HepG2 (cell line): ENCODE data around the gene RSRC2. TPM values are rescaled to one million over a fixed set of nuclear protein-coding genes. Genes with fewer than 3 reads are reported as not detected.

Experiments
- ATAC-seq: fragments of 200-7000 bp; cut with Tn5 transposase; 3 replicates; pipeline ENCODE4 v1.9.1; 2020; ENCODE audit warnings: mild to moderate bottlenecking, moderate library complexity
- BruUV-seq: library from RNA; stranded (reverse); fragments of 400-500 nt; replicated peaks from 2 replicates; lab custom pipeline; 2021; lab: Mats Ljungman, UMichigan
- CTCF ChIA-PET: fragments of 300-600 bp; formaldehyde crosslinking; extraction: SDS; loops from one replicate; lab custom pipeline; 2021; ENCODE audit warnings: low total read pairs, inconsistent platforms, low intra/inter-chr PET ratio; lab: Yijun Ruan, JAX
- POLR2A ChIA-PET: fragments of 350-600 bp; sonication (Branson Sonifier 250); formaldehyde crosslinking; loops from one replicate; lab custom pipeline; 2020; ENCODE audit warnings: antibody characterized with exemption, inconsistent platforms; lab: Yijun Ruan, JAX
- DNase-seq: peaks from one replicate; pipeline ENCODE4 v3.0.0-alpha.2; 2015; ENCODE audit warnings: low spot score
- FAIRE-seq: peaks from 3 replicates; lab custom pipeline; 2011; peaks lifted over from hg19 to GRCh38; lab: Jason Lieb, UNC
- H2AFZ ChIP-seq: one replicate; pipeline ENCODE4 v1.6.1; 2011; ENCODE audit warnings: low read length, inconsistent platforms
- H3K27ac ChIP-seq: fragments of 300-600 bp; 3 replicates; pipeline ENCODE4 v1.8.0; 2011; ENCODE audit warnings: mixed run types, mild to moderate bottlenecking, mixed read lengths, low read length, inconsistent platforms; ENCODE audit not compliant: insufficient read depth; ENCODE audit errors: extremely low read length
- H3K27me3 ChIP-seq, 2 experiments: fragments of 200-600 bp in 1 of 2; 2 replicates in 1 of 2; 3 replicates in 1 of 2; pipeline versions ENCODE4 v1.6.0 to v1.8.0; 2011; ENCODE audit warnings: low read length in 2 of 2, mild to moderate bottlenecking in 2 of 2, moderate library complexity in 2 of 2, inconsistent platforms in 1 of 2; ENCODE audit not compliant: insufficient read depth in 2 of 2, control insufficient read depth in 1 of 2
- H3K36me3 ChIP-seq, 2 experiments: fragments of 200-600 bp in 1 of 2; replicated peaks in 1 of 2; 2 replicates in 1 of 2; 3 replicates in 1 of 2; pipeline versions ENCODE4 v1.5.1 to v1.8.0; 2011; ENCODE audit warnings: low read length in 2 of 2, inconsistent platforms in 1 of 2; ENCODE audit not compliant: insufficient read depth in 2 of 2, control insufficient read depth in 1 of 2
- H3K4me1 ChIP-seq: 2 replicates; pipeline ENCODE4 v1.5.1; 2012; ENCODE audit warnings: low read length, inconsistent platforms; ENCODE audit not compliant: insufficient read depth
- H3K4me2 ChIP-seq: 2 replicates; pipeline ENCODE4 v1.6.0; 2011; ENCODE audit warnings: low read depth, low read length, inconsistent platforms
- H3K4me3 ChIP-seq, 3 experiments: fragments of 200-600 bp in 1 of 3; sonication (generic), shearing (Covaris generic) in 1 of 3; replicated peaks in 1 of 3; 2 replicates each; pipeline ENCODE4 v1.5.1; 2011 to 2016; ENCODE audit warnings: low read length in 3 of 3, inconsistent platforms in 2 of 3, low read depth in 2 of 3, mild to moderate bottlenecking in 2 of 3, control low read depth in 1 of 3, mixed read lengths in 1 of 3; ENCODE audit not compliant: insufficient read depth in 1 of 3
- H3K79me2 ChIP-seq: one replicate; pipeline ENCODE4 v1.6.1; 2011; ENCODE audit warnings: low read length, inconsistent platforms; ENCODE audit not compliant: insufficient read depth
- H3K9ac ChIP-seq: 2 replicates; pipeline ENCODE4 v1.6.0; 2011; ENCODE audit warnings: mild to moderate bottlenecking, low read depth, low read length, inconsistent platforms; ENCODE audit not compliant: insufficient read depth
- H3K9me3 ChIP-seq: 2 replicates; pipeline ENCODE4 v1.5.1; 2012; ENCODE audit warnings: mild to moderate bottlenecking, low read length
- H4K20me1 ChIP-seq: 2 replicates; pipeline ENCODE4 v1.6.0; 2011; ENCODE audit warnings: inconsistent platforms, mild to moderate bottlenecking, low read length, moderate library complexity; ENCODE audit not compliant: insufficient read depth
- IKZF4 ChIP-seq: sonication (generic); formaldehyde crosslinking; IDR thresholded peaks from 2 replicates; pipeline ENCODE4 v1.5.1; 2020; ENCODE audit warnings: borderline replicate concordance, mild to moderate bottlenecking, low read depth, missing genetic modification reagents; ENCODE audit errors: not compliant biosample characterization
- ISX ChIP-seq: sonication (generic); formaldehyde crosslinking; conservative IDR thresholded peaks from 2 replicates; pipeline ENCODE4 v1.5.0; 2020; ENCODE audit warnings: missing genetic modification reagents
- NCOA5 ChIP-seq: sonication (generic); formaldehyde crosslinking; IDR thresholded peaks from 2 replicates; pipeline ENCODE4 v1.4.0; 2020; ENCODE audit warnings: missing genetic modification reagents
- PCBP1 ChIP-seq: fragments of 200-400 bp; formaldehyde crosslinking; IDR thresholded peaks from 2 replicates; pipeline ENCODE4 v1.6.1; 2017; ENCODE audit warnings: mild to moderate bottlenecking, low read depth, low read length, borderline replicate concordance
- PHB2 ChIP-seq: fragments of 450-650 bp; IDR thresholded peaks from 2 replicates; pipeline ENCODE4 v1.6.1; 2018; ENCODE audit not compliant: partially characterized antibody
- PLRG1 ChIP-seq: fragments of 450-650 bp; conservative IDR thresholded peaks from 2 replicates; pipeline ENCODE4 v1.6.1; 2016
- SMAD9 ChIP-seq: sonication (generic); formaldehyde crosslinking; IDR thresholded peaks from 2 replicates; pipeline ENCODE4 v1.5.1; 2020; ENCODE audit warnings: mild to moderate bottlenecking, missing genetic modification reagents
- ZNF333 ChIP-seq: sonication (generic); formaldehyde crosslinking; IDR thresholded peaks from 2 replicates; pipeline ENCODE4 v1.4.0; 2020; ENCODE audit warnings: mild to moderate bottlenecking, missing genetic modification reagents, borderline replicate concordance
- ZNF530 ChIP-seq: sonication (generic); formaldehyde crosslinking; IDR thresholded peaks from 2 replicates; pipeline ENCODE4 v1.5.0; 2020; ENCODE audit warnings: low read depth, mild to moderate bottlenecking, missing genetic modification reagents
- ZNF546 ChIP-seq: sonication (generic); formaldehyde crosslinking; conservative IDR thresholded peaks from 2 replicates; pipeline ENCODE4 v1.8.1; 2023; ENCODE audit warnings: mild to moderate bottlenecking, missing genetic modification reagents
- ZNF709 ChIP-seq: sonication (generic); formaldehyde crosslinking; IDR thresholded peaks from 2 replicates; pipeline ENCODE4 v1.5.0; 2020; ENCODE audit warnings: mild to moderate bottlenecking, missing genetic modification reagents
- WGBS: methylation state at CpG from one replicate; pipeline ENCODE4 v1.1.6; 2017; ENCODE audit warnings: low lambda C conversion rate; 5-methylcytosine and 5-hydroxymethylcytosine counted together
- in situ Hi-C: cut with HindIII; loops from 2 replicates; pipeline ENCODE4 v1.10.0; 2017; ENCODE audit warnings: low pct_unique_long_range_greater_than_20kb; ENCODE audit not compliant: extremely low pct_ligation_motif_present
- intact Hi-C: fragments of 100-400 bp; cut with micrococcal nuclease; formaldehyde crosslinking; loops from one replicate; pipeline ENCODE4 v1.10.0; 2022; ENCODE audit not compliant: unreplicated experiment
- polyA plus RNA-seq, 8 experiments: library from polyadenylated mRNA; depleted of rRNA in 3 of 8; stranded (reverse) in 7 of 8; unstranded in 1 of 8; fragments of >200 nt; fragmentation: Illumina TruSeq in 4 of 8; extraction: Trizol in 4 of 8; gene quantifications; 2 replicates each; pipeline versions ENCODE4 v1.2.1 to v1.2.3, GENCODE V29; 2011 to 2016; ENCODE audit warnings: low read depth in 4 of 8, missing spikeins in 1 of 8, mixed read lengths in 1 of 8; ENCODE audit not compliant: insufficient read depth in 1 of 8
- total RNA-seq, 5 experiments: library from RNA; depleted of rRNA; stranded (reverse); fragments of >200 nt; fragmentation: Illumina TruSeq; extraction: Trizol; gene quantifications; 2 replicates each; pipeline ENCODE4 v1.2.3, GENCODE V29; 2016; ENCODE audit warnings: low read depth in 1 of 5
- TF ChIP-seq, protein P1 (sequence below): sonication (generic); formaldehyde crosslinking; IDR thresholded peaks from 2 replicates; pipeline ENCODE4 v1.4.0; 2020; ENCODE audit warnings: missing genetic modification reagents
- TF ChIP-seq, protein P2 (sequence below): sonication (generic); formaldehyde crosslinking; IDR thresholded peaks from one replicate; pipeline ENCODE4 v1.5.1; 2020; ENCODE audit warnings: mild to moderate bottlenecking, missing genetic modification reagents; ENCODE audit errors: not compliant biosample characterization
- TF ChIP-seq, protein P3 (sequence below): sonication (generic); formaldehyde crosslinking; IDR thresholded peaks from 2 replicates; pipeline ENCODE4 v1.8.0; 2023; ENCODE audit warnings: mild to moderate bottlenecking, missing genetic modification reagents
- TF ChIP-seq, protein P4 (sequence below): IDR thresholded peaks from 2 replicates; pipeline ENCODE4 v1.6.1; 2016; ENCODE audit warnings: low read depth, control low read depth

RSRC2 gene
- total and polyA plus RNA-seq, 2 of the 13 experiments (the other 11 are each of a cell fraction or from before 2014, with no cell fraction given), result 31.4 to 77.8 TPM

DNA sequence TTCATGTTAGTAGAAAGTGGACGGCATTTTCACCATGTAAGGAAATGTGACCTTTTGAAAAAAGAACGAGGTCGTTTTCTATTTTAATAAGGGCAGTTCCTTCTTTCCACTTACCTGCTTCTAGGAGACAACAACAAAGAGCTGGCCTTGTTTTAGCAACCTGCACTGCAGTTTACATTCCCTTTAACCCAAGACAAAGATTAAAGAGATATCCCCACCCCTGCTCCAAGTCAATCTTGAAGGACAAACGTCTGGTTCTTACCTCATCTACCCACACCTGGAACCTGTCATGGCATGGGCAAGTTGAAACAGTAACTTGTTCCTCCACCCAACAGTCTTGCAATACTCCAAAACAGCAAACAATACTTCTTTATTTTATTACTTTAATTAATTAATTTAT is 58.8 kb downstream of the RSRC2 start:
- no peak for FAIRE-seq
- POLR2A ChIA-PET, result no interaction called here
- TF ChIP-seq, protein P1, sequence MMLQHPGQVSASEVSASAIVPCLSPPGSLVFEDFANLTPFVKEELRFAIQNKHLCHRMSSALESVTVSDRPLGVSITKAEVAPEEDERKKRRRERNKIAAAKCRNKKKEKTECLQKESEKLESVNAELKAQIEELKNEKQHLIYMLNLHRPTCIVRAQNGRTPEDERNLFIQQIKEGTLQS (CRISPR knock-in tag), result no peak
- no peak for TF ChIP-seq ZNF546
- TF ChIP-seq, protein P2, sequence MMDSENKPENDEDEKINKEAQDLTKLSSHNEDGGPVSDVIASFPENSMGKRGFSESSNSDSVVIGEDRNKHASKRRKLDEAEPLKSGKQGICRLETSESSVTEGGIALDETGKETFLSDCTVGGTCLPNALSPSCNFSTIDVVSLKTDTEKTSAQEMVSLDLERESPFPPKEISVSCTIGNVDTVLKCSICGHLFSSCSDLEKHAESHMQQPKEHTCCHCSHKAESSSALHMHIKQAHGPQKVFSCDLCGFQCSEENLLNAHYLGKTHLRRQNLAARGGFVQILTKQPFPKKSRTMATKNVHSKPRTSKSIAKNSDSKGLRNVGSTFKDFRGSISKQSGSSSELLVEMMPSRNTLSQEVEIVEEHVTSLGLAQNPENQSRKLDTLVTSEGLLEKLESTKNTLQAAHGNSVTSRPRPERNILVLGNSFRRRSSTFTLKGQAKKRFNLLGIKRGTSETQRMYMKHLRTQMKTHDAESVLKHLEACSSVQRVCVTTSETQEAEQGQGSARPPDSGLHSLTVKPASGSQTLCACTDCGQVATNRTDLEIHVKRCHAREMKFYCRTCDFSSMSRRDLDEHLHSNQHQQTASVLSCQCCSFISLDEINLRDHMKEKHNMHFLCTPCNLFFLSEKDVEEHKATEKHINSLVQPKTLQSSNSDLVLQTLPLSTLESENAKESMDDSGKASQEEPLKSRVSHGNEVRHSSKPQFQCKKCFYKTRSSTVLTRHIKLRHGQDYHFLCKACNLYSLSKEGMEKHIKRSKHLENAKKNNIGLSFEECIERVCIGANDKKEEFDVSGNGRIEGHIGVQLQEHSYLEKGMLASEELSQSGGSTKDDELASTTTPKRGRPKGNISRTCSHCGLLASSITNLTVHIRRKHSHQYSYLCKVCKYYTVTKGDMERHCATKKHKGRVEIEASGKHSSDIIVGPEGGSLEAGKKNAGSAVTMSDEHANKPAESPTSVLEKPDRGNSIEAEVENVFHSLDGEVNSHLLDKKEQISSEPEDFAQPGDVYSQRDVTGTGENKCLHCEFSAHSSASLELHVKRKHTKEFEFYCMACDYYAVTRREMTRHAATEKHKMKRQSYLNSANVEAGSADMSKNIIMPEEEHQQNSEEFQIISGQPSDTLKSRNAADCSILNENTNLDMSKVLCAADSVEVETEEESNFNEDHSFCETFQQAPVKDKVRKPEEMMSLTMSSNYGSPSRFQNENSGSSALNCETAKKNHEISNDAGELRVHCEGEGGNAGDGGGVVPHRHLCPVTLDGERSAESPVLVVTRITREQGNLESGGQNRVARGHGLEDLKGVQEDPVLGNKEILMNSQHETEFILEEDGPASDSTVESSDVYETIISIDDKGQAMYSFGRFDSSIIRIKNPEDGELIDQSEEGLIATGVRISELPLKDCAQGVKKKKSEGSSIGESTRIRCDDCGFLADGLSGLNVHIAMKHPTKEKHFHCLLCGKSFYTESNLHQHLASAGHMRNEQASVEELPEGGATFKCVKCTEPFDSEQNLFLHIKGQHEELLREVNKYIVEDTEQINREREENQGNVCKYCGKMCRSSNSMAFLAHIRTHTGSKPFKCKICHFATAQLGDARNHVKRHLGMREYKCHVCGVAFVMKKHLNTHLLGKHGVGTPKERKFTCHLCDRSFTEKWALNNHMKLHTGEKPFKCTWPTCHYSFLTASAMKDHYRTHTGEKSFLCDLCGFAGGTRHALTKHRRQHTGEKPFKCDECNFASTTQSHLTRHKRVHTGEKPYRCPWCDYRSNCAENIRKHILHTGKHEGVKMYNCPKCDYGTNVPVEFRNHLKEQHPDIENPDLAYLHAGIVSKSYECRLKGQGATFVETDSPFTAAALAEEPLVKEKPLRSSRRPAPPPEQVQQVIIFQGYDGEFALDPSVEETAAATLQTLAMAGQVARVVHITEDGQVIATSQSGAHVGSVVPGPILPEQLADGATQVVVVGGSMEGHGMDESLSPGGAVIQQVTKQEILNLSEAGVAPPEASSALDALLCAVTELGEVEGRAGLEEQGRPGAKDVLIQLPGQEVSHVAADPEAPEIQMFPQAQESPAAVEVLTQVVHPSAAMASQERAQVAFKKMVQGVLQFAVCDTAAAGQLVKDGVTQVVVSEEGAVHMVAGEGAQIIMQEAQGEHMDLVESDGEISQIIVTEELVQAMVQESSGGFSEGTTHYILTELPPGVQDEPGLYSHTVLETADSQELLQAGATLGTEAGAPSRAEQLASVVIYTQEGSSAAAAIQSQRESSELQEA, result no peak
- no peak for TF ChIP-seq ZNF530 (CRISPR knock-in tag)
- TF ChIP-seq, protein P3, sequence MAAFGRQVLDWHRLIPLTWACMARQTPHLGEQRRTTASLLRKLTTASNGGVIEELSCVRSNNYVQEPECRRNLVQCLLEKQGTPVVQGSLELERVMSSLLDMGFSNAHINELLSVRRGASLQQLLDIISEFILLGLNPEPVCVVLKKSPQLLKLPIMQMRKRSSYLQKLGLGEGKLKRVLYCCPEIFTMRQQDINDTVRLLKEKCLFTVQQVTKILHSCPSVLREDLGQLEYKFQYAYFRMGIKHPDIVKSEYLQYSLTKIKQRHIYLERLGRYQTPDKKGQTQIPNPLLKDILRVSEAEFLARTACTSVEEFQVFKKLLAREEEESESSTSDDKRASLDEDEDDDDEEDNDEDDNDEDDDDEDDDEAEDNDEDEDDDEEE (CRISPR knock-in tag), result no peak
- no peak for TF ChIP-seq IKZF4 (CRISPR knock-in tag)
- TF ChIP-seq SMAD9 (CRISPR knock-in tag), result no peak
- TF ChIP-seq ZNF333 (CRISPR knock-in tag), result no peak
- TF ChIP-seq NCOA5 (CRISPR knock-in tag), result no peak
- no peak for TF ChIP-seq ISX (CRISPR knock-in tag)
- TF ChIP-seq, protein P4, sequence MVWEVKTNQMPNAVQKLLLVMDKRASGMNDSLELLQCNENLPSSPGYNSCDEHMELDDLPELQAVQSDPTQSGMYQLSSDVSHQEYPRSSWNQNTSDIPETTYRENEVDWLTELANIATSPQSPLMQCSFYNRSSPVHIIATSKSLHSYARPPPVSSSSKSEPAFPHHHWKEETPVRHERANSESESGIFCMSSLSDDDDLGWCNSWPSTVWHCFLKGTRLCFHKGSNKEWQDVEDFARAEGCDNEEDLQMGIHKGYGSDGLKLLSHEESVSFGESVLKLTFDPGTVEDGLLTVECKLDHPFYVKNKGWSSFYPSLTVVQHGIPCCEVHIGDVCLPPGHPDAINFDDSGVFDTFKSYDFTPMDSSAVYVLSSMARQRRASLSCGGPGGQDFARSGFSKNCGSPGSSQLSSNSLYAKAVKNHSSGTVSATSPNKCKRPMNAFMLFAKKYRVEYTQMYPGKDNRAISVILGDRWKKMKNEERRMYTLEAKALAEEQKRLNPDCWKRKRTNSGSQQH (CRISPR knock-in tag), result no peak
- no peak for TF ChIP-seq PCBP1
- no peak for TF ChIP-seq PLRG1
- TF ChIP-seq ZNF709 (CRISPR knock-in tag), result no peak
- TF ChIP-seq PHB2, result no peak

More for the DNA sequence above, 58.8 kb downstream of the RSRC2 start:
- in situ Hi-C loops (no loop called here), intact Hi-C loops (no loop called here)
- peaks cover 2 to 5% of the 10 kb centered on the region in 2 experiments; a peak in 1 of 5 replicates for H3K36me3 ChIP-seq
- H3K27me3 ChIP-seq, result no peaks in the 10 kb centered on the region
- no peak overlapping the region for H3K9ac ChIP-seq
- H3K4me3 ChIP-seq, result no peak overlapping the region
- WGBS, result 60% methylated on average over 4 of the region's 4 CpGs
- no TSS peak for BruUV-seq
- H2AFZ ChIP-seq, result no peak overlapping the region
- no peaks in the 10 kb centered on the region for H4K20me1 ChIP-seq
- no peak for ATAC-seq
- peaks cover 21% of the 10 kb centered on the region for H3K4me1 ChIP-seq
- H3K4me2 ChIP-seq, result no peak overlapping the region
- no peak overlapping the region for H3K27ac ChIP-seq
- no peak for DNase-seq
- CTCF ChIA-PET, result no interaction called here
- H3K9me3 ChIP-seq, result no peaks in the 10 kb centered on the region
- no peaks in the 10 kb centered on the region for H3K79me2 ChIP-seq
